ENCODE results near the gene SET. TPM values are rescaled to one million over a fixed set of nuclear protein-coding genes. Genes with fewer than 3 reads are reported as not detected.
A peak's percentile ranks its signal among the peaks of the same experiment; 100 is the strongest.

Gene SET
- total and polyA plus RNA-seq, 2 experiments from 2014 or later = 949 to 1,261 TPM

- no peak for TF ChIP-seq ETS1 (IDR thresholded peaks at IDR 0.05)
Observed at GRCh38 chr9:128685636-128686489, 3.2 kb upstream of the SET start (continued).

DNA sequence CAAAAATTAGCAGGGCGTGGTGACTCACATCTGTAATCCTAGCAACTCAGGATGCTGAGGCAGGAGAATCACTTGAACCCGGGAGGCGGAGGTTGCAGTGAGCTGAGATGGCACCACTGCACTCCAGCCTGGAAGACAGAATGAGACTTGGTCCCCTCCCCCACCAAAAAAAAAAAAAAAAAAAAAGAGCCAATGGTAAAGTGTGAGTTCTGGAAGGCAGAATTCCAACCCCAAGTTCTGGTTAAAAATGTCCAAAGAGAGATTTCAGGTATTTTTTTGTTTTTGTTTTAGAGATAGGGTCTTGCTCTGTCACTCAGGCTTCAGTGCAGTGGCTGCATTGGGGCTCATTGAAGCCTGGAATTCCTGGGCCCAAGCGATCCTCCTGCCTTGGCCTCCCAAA lies 1.6 kb upstream of the SET start:
- ATAC-seq = no peak
- Histone ChIP-seq H3K36me3 (ENCODE audit: insufficient read depth) (peaks cover 20% of the 10 kb centered on the region), H2AFZ (no peak overlapping the region), H3K4me3 (peak overlapping the region; percentile 93), H4K20me1 (replicated peaks; ENCODE audit: insufficient read depth) (peaks cover 55% of the 10 kb centered on the region), H3K4me1 (ENCODE audit: insufficient read depth) (peaks cover 50% of the 10 kb centered on the region), H3F3A (replicated peaks; ENCODE audit: low read depth) (peaks cover 61% of the 10 kb centered on the region), H3K27ac (ENCODE audit: low read depth) (peak overlapping the region; percentile 98), H3K9me2 (ENCODE audit: insufficient read depth) (no peaks in the 10 kb centered on the region), H3K27me3 (ENCODE audit: insufficient read depth) (no peaks in the 10 kb centered on the region), H3K79me2 (replicated peaks; ENCODE audit: insufficient read depth) (peaks cover 75% of the 10 kb centered on the region), H3K4me2 (peak overlapping the region; percentile 99)
- no peak for DNase-seq (ENCODE audit: low spot score)
- H3K36me3 Mint-ChIP-seq (ENCODE audit: low read depth) = peaks cover 79% of the 10 kb centered on the region
- H3K4me3 Mint-ChIP-seq = peak overlapping the region; percentile 100
- H3K27ac Mint-ChIP-seq = peak overlapping the region; percentile 94; the same call in 1 of the 2 replicates
- peaks cover 45% of the 10 kb centered on the region for H3K4me1 Mint-ChIP-seq
- H3K9me3 Mint-ChIP-seq = peaks cover 6% of the 10 kb centered on the region
- peaks cover 37% of the 10 kb centered on the region for H3K27me3 Mint-ChIP-seq (ENCODE audit: insufficient read depth, low read depth, poor library complexity)
- TF ChIP-seq EZH2 (IDR thresholded peaks at IDR 0.05; ENCODE audit: low read depth, unreplicated experiment) = no peak
- TF ChIP-seq CREB1 (CRISPR knock-in tag; IDR thresholded peaks at IDR 0.05; ENCODE audit: low read depth) = no peak
- TF ChIP-seq STAT1 (IDR thresholded peaks at IDR 0.05; ENCODE audit: unreplicated experiment) = no peak
- TF ChIP-seq, protein P1, sequence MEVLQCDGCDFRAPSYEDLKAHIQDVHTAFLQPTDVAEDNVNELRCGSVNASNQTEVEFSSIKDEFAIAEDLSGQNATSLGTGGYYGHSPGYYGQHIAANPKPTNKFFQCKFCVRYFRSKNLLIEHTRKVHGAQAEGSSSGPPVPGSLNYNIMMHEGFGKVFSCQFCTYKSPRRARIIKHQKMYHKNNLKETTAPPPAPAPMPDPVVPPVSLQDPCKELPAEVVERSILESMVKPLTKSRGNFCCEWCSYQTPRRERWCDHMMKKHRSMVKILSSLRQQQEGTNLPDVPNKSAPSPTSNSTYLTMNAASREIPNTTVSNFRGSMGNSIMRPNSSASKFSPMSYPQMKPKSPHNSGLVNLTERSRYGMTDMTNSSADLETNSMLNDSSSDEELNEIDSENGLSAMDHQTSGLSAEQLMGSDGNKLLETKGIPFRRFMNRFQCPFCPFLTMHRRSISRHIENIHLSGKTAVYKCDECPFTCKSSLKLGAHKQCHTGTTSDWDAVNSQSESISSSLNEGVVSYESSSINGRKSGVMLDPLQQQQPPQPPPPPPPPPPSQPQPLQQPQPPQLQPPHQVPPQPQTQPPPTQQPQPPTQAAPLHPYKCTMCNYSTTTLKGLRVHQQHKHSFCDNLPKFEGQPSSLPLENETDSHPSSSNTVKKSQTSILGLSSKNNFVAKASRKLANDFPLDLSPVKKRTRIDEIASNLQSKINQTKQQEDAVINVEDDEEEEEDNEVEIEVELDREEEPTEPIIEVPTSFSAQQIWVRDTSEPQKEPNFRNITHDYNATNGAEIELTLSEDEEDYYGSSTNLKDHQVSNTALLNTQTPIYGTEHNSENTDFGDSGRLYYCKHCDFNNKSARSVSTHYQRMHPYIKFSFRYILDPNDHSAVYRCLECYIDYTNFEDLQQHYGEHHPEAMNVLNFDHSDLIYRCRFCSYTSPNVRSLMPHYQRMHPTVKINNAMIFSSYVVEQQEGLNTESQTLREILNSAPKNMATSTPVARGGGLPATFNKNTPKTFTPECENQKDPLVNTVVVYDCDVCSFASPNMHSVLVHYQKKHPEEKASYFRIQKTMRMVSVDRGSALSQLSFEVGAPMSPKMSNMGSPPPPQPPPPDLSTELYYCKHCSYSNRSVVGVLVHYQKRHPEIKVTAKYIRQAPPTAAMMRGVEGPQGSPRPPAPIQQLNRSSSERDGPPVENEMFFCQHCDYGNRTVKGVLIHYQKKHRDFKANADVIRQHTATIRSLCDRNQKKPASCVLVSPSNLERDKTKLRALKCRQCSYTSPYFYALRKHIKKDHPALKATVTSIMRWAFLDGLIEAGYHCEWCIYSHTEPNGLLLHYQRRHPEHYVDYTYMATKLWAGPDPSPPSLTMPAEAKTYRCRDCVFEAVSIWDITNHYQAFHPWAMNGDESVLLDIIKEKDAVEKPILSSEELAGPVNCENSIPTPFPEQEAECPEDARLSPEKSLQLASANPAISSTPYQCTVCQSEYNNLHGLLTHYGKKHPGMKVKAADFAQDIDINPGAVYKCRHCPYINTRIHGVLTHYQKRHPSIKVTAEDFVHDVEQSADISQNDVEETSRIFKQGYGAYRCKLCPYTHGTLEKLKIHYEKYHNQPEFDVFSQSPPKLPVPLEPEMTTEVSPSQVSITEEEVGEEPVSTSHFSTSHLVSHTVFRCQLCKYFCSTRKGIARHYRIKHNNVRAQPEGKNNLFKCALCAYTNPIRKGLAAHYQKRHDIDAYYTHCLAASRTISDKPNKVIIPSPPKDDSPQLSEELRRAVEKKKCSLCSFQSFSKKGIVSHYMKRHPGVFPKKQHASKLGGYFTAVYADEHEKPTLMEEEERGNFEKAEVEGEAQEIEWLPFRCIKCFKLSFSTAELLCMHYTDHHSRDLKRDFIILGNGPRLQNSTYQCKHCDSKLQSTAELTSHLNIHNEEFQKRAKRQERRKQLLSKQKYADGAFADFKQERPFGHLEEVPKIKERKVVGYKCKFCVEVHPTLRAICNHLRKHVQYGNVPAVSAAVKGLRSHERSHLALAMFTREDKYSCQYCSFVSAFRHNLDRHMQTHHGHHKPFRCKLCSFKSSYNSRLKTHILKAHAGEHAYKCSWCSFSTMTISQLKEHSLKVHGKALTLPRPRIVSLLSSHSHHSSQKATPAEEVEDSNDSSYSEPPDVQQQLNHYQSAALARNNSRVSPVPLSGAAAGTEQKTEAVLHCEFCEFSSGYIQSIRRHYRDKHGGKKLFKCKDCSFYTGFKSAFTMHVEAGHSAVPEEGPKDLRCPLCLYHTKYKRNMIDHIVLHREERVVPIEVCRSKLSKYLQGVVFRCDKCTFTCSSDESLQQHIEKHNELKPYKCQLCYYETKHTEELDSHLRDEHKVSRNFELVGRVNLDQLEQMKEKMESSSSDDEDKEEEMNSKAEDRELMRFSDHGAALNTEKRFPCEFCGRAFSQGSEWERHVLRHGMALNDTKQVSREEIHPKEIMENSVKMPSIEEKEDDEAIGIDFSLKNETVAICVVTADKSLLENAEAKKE (CRISPR knock-in tag; IDR thresholded peaks at IDR 0.05) = no peak
- no peak for TF ChIP-seq ETS1 (IDR thresholded peaks at IDR 0.05)
- TF ChIP-seq POLR2AphosphoS5 (IDR thresholded peaks at IDR 0.05; ENCODE audit: low read depth) = no peak
- no peak for TF ChIP-seq ZNF114 (CRISPR knock-in tag; IDR thresholded peaks at IDR 0.05)
- TF ChIP-seq EZH2phosphoT487 (IDR thresholded peaks at IDR 0.05; ENCODE audit: unreplicated experiment) = no peak
- TF ChIP-seq, protein P2, sequence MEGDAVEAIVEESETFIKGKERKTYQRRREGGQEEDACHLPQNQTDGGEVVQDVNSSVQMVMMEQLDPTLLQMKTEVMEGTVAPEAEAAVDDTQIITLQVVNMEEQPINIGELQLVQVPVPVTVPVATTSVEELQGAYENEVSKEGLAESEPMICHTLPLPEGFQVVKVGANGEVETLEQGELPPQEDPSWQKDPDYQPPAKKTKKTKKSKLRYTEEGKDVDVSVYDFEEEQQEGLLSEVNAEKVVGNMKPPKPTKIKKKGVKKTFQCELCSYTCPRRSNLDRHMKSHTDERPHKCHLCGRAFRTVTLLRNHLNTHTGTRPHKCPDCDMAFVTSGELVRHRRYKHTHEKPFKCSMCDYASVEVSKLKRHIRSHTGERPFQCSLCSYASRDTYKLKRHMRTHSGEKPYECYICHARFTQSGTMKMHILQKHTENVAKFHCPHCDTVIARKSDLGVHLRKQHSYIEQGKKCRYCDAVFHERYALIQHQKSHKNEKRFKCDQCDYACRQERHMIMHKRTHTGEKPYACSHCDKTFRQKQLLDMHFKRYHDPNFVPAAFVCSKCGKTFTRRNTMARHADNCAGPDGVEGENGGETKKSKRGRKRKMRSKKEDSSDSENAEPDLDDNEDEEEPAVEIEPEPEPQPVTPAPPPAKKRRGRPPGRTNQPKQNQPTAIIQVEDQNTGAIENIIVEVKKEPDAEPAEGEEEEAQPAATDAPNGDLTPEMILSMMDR (conservative IDR thresholded peaks at IDR 0.05; ENCODE audit: low read depth in 2 of 2) = no peak

All from GM23338 (cell line).